Stomach (tissue), 4 donors: ENCODE results near the gene C19orf85.
"Not testable (repeated sequence)": the region's sequence is repeated elsewhere in the genome, so short reads cannot be mapped to it uniquely, and the experiment has no call there.

ENCODE experiments used
- EP300 ChIP-seq: sonication (generic); formaldehyde crosslinking; IDR thresholded peaks from one replicate; pipeline ENCODE4 v1.6.1; 2017; ENCODE audit warnings: antibody characterized with exemption
- POLR2A ChIP-seq, 4 donors: fragments of 450-650 bp; IDR thresholded peaks; one replicate each; pipeline ENCODE4 v1.6.1; 2016; ENCODE audit warnings: antibody characterized with exemption in 4 of 4, control low read depth in 2 of 4, mild to moderate bottlenecking in 1 of 4, moderate library complexity in 1 of 4

DNA sequence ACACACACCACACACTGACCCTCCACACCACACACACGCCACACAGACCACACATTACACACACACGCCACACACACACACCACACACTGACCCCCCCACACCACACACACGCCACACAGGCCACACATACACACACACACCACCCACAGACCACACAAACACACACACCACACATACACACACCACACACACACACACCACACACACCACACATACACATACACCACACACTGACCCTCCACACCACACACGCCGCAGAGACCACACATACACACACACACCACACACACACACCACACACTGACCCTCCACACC is 16.4 kb downstream of the C19orf85 start:
- not testable (repeated sequence) for TF ChIP-seq POLR2A (IDR thresholded peaks at IDR 0.05); EP300
